Thyroid gland (tissue), 4 donors: ENCODE data around the gene TAF3. TPM values are rescaled to one million over a fixed set of nuclear protein-coding genes. Genes with fewer than 3 reads are reported as not detected.

ENCODE experiments used
- DNase-seq, 2 donors: peaks; one replicate each; pipeline ENCODE4 v3.0.0-alpha.2; 2019
- H3K27ac ChIP-seq, 3 donors: fragments of 200-600 bp; sonication (generic); 1 replicate in 2 of 3; 2 replicates in 1 of 3; pipeline ENCODE4 v1.5.1; 2016 to 2019; ENCODE audit warnings: mild to moderate bottlenecking in 1 of 3, moderate library complexity in 1 of 3
- H3K27me3 ChIP-seq: fragments of 200-600 bp; sonication (generic); one replicate; pipeline ENCODE4 v1.5.1; 2019
- H3K36me3 ChIP-seq, 2 donors: fragments of 200-600 bp; sonication (generic); one replicate each; pipeline ENCODE4 v1.5.1; 2016 to 2019
- H3K4me1 ChIP-seq, 2 donors: fragments of 200-600 bp; sonication (generic); one replicate each; pipeline ENCODE4 v1.5.1; 2017 to 2019
- H3K4me3 ChIP-seq, 3 donors: fragments of 200-600 bp; sonication (generic); replicated peaks in 1 of 3; 1 replicate in 2 of 3; 2 replicates in 1 of 3; pipeline ENCODE4 v1.5.1; 2016; ENCODE audit warnings: mild to moderate bottlenecking in 1 of 3
- H3K9me3 ChIP-seq: fragments of 200-600 bp; sonication (generic); one replicate; pipeline ENCODE4 v1.5.1; 2017
- CTCF ChIP-seq, 6 experiments: fragments of 200-600 bp in 3 of 6; fragments of 450-650 bp in 3 of 6; sonication (generic) in 3 of 6; IDR thresholded peaks; one replicate each; pipeline ENCODE4 v1.5.1; 2016 to 2019; ENCODE audit warnings: antibody characterized with exemption in 6 of 6, mild to moderate bottlenecking in 2 of 6, inconsistent platforms in 1 of 6, moderate library complexity in 1 of 6
- POLR2A ChIP-seq, 2 donors: fragments of 450-650 bp; IDR thresholded peaks; one replicate each; pipeline ENCODE4 v1.6.1; 2017; ENCODE audit warnings: antibody characterized with exemption in 2 of 2, mild to moderate bottlenecking in 2 of 2, moderate library complexity in 1 of 2
- WGBS, 2 donors: methylation state at CpG; one replicate each; pipeline ENCODE4 v1.1.5; 2017; 5-methylcytosine and 5-hydroxymethylcytosine counted together
- intact Hi-C: fragments of 100-400 bp; cut with DNase I; formaldehyde crosslinking; loops from one replicate; pipeline ENCODE4 v1.15.1; 2023
- total RNA-seq, 4 donors: library from RNA; depleted of rRNA; stranded (reverse); fragments of >200 nt; gene quantifications; one replicate each; pipeline ENCODE4 v1.2.3, GENCODE V29; 2016

Gene TAF3
- total RNA-seq, 4 donors from 2014 or later: 6.7 to 11.0 (median 8.6) TPM

GRCh38 chr10:7906128-7906527 is 87.8 kb downstream of the TAF3 start:
- no peak for TF ChIP-seq POLR2A (IDR thresholded peaks at IDR 0.05)
- TF ChIP-seq CTCF (IDR thresholded peaks at IDR 0.05): no peak
- intact Hi-C loops: no loop called here
- 92 to 99% methylated on average over 2 of the region's 2 CpGs for WGBS, 2 donors
- Histone ChIP-seq H3K27ac (no peak overlapping the region), H3K36me3 (no peaks in the 10 kb centered on the region), H3K27me3 (no peaks in the 10 kb centered on the region), H3K4me3 (no peak overlapping the region), H3K9me3 (no peaks in the 10 kb centered on the region), H3K4me1 (peaks cover 3 to 4% of the 10 kb centered on the region in 2 donors)
- DNase-seq: no peak

- Histone ChIP-seq H3K4me1 (no peaks in the 10 kb centered on the region), H3K9me3 (no peaks in the 10 kb centered on the region), H3K36me3 (no peaks in the 10 kb centered on the region), H3K27me3 (no peaks in the 10 kb centered on the region), H3K4me3 (no peak overlapping the region), H3K27ac (no peak overlapping the region)
- intact Hi-C loops: no loop called here
- DNase-seq: peak; percentile 36 to 59
- 71 to 82% methylated on average over 8 of the region's 8 CpGs for WGBS, 2 donors
- TF ChIP-seq POLR2A (IDR thresholded peaks at IDR 0.05) (no peak), CTCF (IDR thresholded peaks at IDR 0.05) (no peak)
These were observed 90.4 kb downstream of the TAF3 start for GRCh38 chr10:7908541-7909210.

GRCh38 chr10:7913126-7913872 is 95.0 kb downstream of the TAF3 start:
- intact Hi-C loops: no loop called here
- DNase-seq: no peak
- Histone ChIP-seq H3K4me1 (peaks cover 0 to 3% of the 10 kb centered on the region in 2 donors), H3K36me3 (no peaks in the 10 kb centered on the region), H3K4me3 (no peak overlapping the region), H3K27me3 (no peaks in the 10 kb centered on the region), H3K27ac (no peak overlapping the region), H3K9me3 (no peaks in the 10 kb centered on the region)
- TF ChIP-seq CTCF (IDR thresholded peaks at IDR 0.05): no peak
- TF ChIP-seq POLR2A (IDR thresholded peaks at IDR 0.05): no peak
- 83 to 93% methylated on average over 3 of the region's 3 CpGs for WGBS, 2 donors

GRCh38 chr10:7915923-7916536 is 97.7 kb downstream of the TAF3 start:
- Histone ChIP-seq H3K4me1 (peaks cover 0 to 3% of the 10 kb centered on the region in 2 donors), H3K27me3 (no peaks in the 10 kb centered on the region), H3K27ac (no peak overlapping the region), H3K4me3 (no peak overlapping the region), H3K9me3 (no peaks in the 10 kb centered on the region), H3K36me3 (no peaks in the 10 kb centered on the region)
- intact Hi-C loops: no loop called here
- no peak for TF ChIP-seq CTCF (IDR thresholded peaks at IDR 0.05)
- TF ChIP-seq POLR2A (IDR thresholded peaks at IDR 0.05): no peak
- 96 to 98% methylated on average over 1 of the region's 1 CpG for WGBS, 2 donors
- no peak for DNase-seq

- 93 to 96% methylated on average over 5 of the region's 5 CpGs for WGBS, 2 donors
- Histone ChIP-seq H3K27ac (no peak overlapping the region), H3K27me3 (no peaks in the 10 kb centered on the region), H3K36me3 (no peaks in the 10 kb centered on the region), H3K4me3 (no peak overlapping the region), H3K4me1 (peaks cover 0 to 3% of the 10 kb centered on the region in 2 donors), H3K9me3 (no peaks in the 10 kb centered on the region)
- no peak for DNase-seq
- TF ChIP-seq CTCF (IDR thresholded peaks at IDR 0.05): no peak
- intact Hi-C loops: no loop called here
These were observed 99.4 kb downstream of the TAF3 start for GRCh38 chr10:7917736-7918135.
